GM23248 (cell line): ENCODE results near the gene KIF13A.

Experiments
- EZH2 ChIP-seq: fragments of 200-600 bp; sonication (generic); IDR thresholded peaks from 2 replicates; pipeline ENCODE4 v1.6.1; 2018; ENCODE audit warnings: antibody characterized with exemption, mild to moderate bottlenecking; ENCODE audit not compliant: insufficient read depth, poor library complexity, severe bottlenecking
- EZH2phosphoT487 ChIP-seq: fragments of 200-600 bp; sonication (generic); IDR thresholded peaks from 2 replicates; pipeline ENCODE4 v1.6.1; 2018; ENCODE audit warnings: antibody characterized with exemption, moderate library complexity, mild to moderate bottlenecking, low read depth; ENCODE audit not compliant: insufficient read depth

GRCh38 chr6:17901493-17901892 is 85.9 kb downstream of the KIF13A start:
- TF ChIP-seq EZH2 (no peak), EZH2phosphoT487 (no peak)
